Neural progenitor cell (in vitro differentiated cells): ENCODE measurements around the gene NKD1.

Source experiments
- EZH2phosphoT487 ChIP-seq: fragments of 200-600 bp; sonication (generic); IDR thresholded peaks from 2 replicates; pipeline ENCODE4 v1.6.1; 2017; ENCODE audit warnings: antibody characterized with exemption
- TF ChIP-seq, protein P1 (sequence below): fragments of 200-600 bp; sonication (generic); IDR thresholded peaks from 2 replicates; pipeline ENCODE4 v1.5.1; 2017; ENCODE audit warnings: antibody characterized with exemption, mild to moderate bottlenecking

GRCh38 chr16:50664270-50664669, 116.1 kb downstream of the NKD1 start:
- TF ChIP-seq, protein P1, sequence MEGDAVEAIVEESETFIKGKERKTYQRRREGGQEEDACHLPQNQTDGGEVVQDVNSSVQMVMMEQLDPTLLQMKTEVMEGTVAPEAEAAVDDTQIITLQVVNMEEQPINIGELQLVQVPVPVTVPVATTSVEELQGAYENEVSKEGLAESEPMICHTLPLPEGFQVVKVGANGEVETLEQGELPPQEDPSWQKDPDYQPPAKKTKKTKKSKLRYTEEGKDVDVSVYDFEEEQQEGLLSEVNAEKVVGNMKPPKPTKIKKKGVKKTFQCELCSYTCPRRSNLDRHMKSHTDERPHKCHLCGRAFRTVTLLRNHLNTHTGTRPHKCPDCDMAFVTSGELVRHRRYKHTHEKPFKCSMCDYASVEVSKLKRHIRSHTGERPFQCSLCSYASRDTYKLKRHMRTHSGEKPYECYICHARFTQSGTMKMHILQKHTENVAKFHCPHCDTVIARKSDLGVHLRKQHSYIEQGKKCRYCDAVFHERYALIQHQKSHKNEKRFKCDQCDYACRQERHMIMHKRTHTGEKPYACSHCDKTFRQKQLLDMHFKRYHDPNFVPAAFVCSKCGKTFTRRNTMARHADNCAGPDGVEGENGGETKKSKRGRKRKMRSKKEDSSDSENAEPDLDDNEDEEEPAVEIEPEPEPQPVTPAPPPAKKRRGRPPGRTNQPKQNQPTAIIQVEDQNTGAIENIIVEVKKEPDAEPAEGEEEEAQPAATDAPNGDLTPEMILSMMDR, result no peak
- no peak for TF ChIP-seq EZH2phosphoT487
